Activated T-cell treated with anti-CD3 and anti-CD28 coated beads, Interleukin-2, amount 50 U/mL, for 4 hours (primary cell): ENCODE measurements around the gene PTPRE. TPM values are rescaled to one million over a fixed set of nuclear protein-coding genes. Genes with fewer than 3 reads are reported as not detected.

Experiments
- ATAC-seq, 2 donors: fragments of 200-7000 bp; cut with Tn5 transposase; one replicate each; pipeline ENCODE4 v1.10.0; 2021
- DNase-seq: peaks from one replicate; pipeline ENCODE4 v3.0.0-alpha.2; 2020
- H3K27me3 Mint-ChIP-seq: one replicate; pipeline ENCODE4 v1.8.0; 2021; ENCODE audit warnings: low read depth, mixed read lengths
- H3K36me3 Mint-ChIP-seq: one replicate; pipeline ENCODE4 v1.8.0; 2022; ENCODE audit warnings: mixed read lengths; ENCODE audit not compliant: insufficient read depth
- H3K4me1 Mint-ChIP-seq: one replicate; pipeline ENCODE4 v1.8.0; 2021; ENCODE audit warnings: low read depth, mixed read lengths
- H3K4me3 Mint-ChIP-seq: one replicate; pipeline ENCODE4 v1.8.0; 2021; ENCODE audit warnings: mild to moderate bottlenecking, moderate library complexity, mixed read lengths
- H3K9me3 Mint-ChIP-seq: one replicate; pipeline ENCODE4 v1.8.0; 2021; ENCODE audit warnings: mixed read lengths
- total RNA-seq, 3 donors: library from RNA; stranded (reverse); gene quantifications; one replicate each; pipeline ENCODE4 v1.2.1, GENCODE V29; 2021

The PTPRE gene
- total RNA-seq, 3 donors from 2014 or later, result 35.8 to 49.1 (median 46.1) TPM

- Mint-ChIP-seq H3K4me1 (peaks cover 57% of the 10 kb centered on the region), H3K9me3 (no peaks in the 10 kb centered on the region), H3K4me3 (no peak overlapping the region), H3K27me3 (no peaks in the 10 kb centered on the region), H3K36me3 (peaks cover 49% of the 10 kb centered on the region)
- no peak for ATAC-seq
- DNase-seq, result no peak
Measured at GRCh38 chr10:128058750-128059134, 151.8 kb downstream of the PTPRE start.

- Mint-ChIP-seq H3K9me3 (no peaks in the 10 kb centered on the region), H3K4me3 (no peak overlapping the region), H3K36me3 (peaks cover 49% of the 10 kb centered on the region), H3K4me1 (peaks cover 62% of the 10 kb centered on the region), H3K27me3 (no peaks in the 10 kb centered on the region)
- ATAC-seq, result no peak
- no peak for DNase-seq
Measured at GRCh38 chr10:128059266-128059981, 152.5 kb downstream of the PTPRE start.

GRCh38 chr10:128059982-128060293 is 153.0 kb downstream of the PTPRE start:
- ATAC-seq (no peak), DNase-seq (no peak)
- Mint-ChIP-seq H3K4me3 (no peak overlapping the region), H3K36me3 (peaks cover 51% of the 10 kb centered on the region), H3K4me1 (peaks cover 67% of the 10 kb centered on the region), H3K27me3 (no peaks in the 10 kb centered on the region), H3K9me3 (no peaks in the 10 kb centered on the region)

GRCh38 chr10:128060341-128061250 is 153.7 kb downstream of the PTPRE start:
- H3K4me3 Mint-ChIP-seq, result no peak overlapping the region
- H3K36me3 Mint-ChIP-seq, result peaks cover 56% of the 10 kb centered on the region
- ATAC-seq (no peak), DNase-seq (no peak)
- H3K27me3 Mint-ChIP-seq, result no peaks in the 10 kb centered on the region
- no peaks in the 10 kb centered on the region for H3K9me3 Mint-ChIP-seq
- peaks cover 74% of the 10 kb centered on the region for H3K4me1 Mint-ChIP-seq

- H3K36me3 Mint-ChIP-seq, result peaks cover 57% of the 10 kb centered on the region
Measured at GRCh38 chr10:128061306-128062300, 154.7 kb downstream of the PTPRE start.

GRCh38 chr10:128062331-128062880 is 155.5 kb downstream of the PTPRE start:
- Mint-ChIP-seq H3K4me3 (peak overlapping the region; percentile 78), H3K27me3 (no peaks in the 10 kb centered on the region), H3K9me3 (no peaks in the 10 kb centered on the region), H3K36me3 (peaks cover 65% of the 10 kb centered on the region), H3K4me1 (peaks cover 89% of the 10 kb centered on the region)
- no peak for ATAC-seq
- no peak for DNase-seq

More at GRCh38 chr10:128061306-128062300, 154.7 kb downstream of the PTPRE start:
- ATAC-seq, result no peak
- Mint-ChIP-seq H3K27me3 (no peaks in the 10 kb centered on the region), H3K9me3 (no peaks in the 10 kb centered on the region), H3K4me3 (peak overlapping the region; percentile 78), H3K4me1 (peaks cover 82% of the 10 kb centered on the region)
- no peak for DNase-seq

- Mint-ChIP-seq H3K27me3 (no peaks in the 10 kb centered on the region), H3K4me3 (peak overlapping the region; percentile 78)
- DNase-seq, result peak; percentile 46
Measured at GRCh38 chr10:128062881-128063563, 156.1 kb downstream of the PTPRE start.

GRCh38 chr10:128063736-128064107 is 156.8 kb downstream of the PTPRE start:
- DNase-seq (peak; percentile 27), ATAC-seq (peak in 1 of 2 donors; percentile 4)
- Mint-ChIP-seq H3K27me3 (no peaks in the 10 kb centered on the region), H3K9me3 (no peaks in the 10 kb centered on the region), H3K36me3 (peaks cover 61% of the 10 kb centered on the region), H3K4me3 (peak overlapping the region; percentile 78), H3K4me1 (peaks cover 83% of the 10 kb centered on the region)

More at GRCh38 chr10:128062881-128063563, 156.1 kb downstream of the PTPRE start:
- peaks cover 63% of the 10 kb centered on the region for H3K36me3 Mint-ChIP-seq
- H3K9me3 Mint-ChIP-seq, result no peaks in the 10 kb centered on the region
- H3K4me1 Mint-ChIP-seq, result peaks cover 87% of the 10 kb centered on the region
- no peak for ATAC-seq

- Mint-ChIP-seq H3K4me3 (peak overlapping the region; percentile 78), H3K27me3 (no peaks in the 10 kb centered on the region), H3K9me3 (no peaks in the 10 kb centered on the region), H3K4me1 (peaks cover 79% of the 10 kb centered on the region), H3K36me3 (peaks cover 64% of the 10 kb centered on the region)
- DNase-seq (peak; percentile 72), ATAC-seq (peak; percentile 86 to 89)
Measured at GRCh38 chr10:128064108-128064969, 157.4 kb downstream of the PTPRE start.

GRCh38 chr10:128064970-128065580 is 158.2 kb downstream of the PTPRE start:
- peaks cover 71% of the 10 kb centered on the region for H3K4me1 Mint-ChIP-seq
- peak overlapping the region; percentile 78 for H3K4me3 Mint-ChIP-seq
- H3K9me3 Mint-ChIP-seq, result no peaks in the 10 kb centered on the region
- H3K36me3 Mint-ChIP-seq, result peaks cover 66% of the 10 kb centered on the region
- DNase-seq (no peak), ATAC-seq (no peak)
- H3K27me3 Mint-ChIP-seq, result no peaks in the 10 kb centered on the region

- Mint-ChIP-seq H3K4me1 (peaks cover 63% of the 10 kb centered on the region), H3K9me3 (no peaks in the 10 kb centered on the region), H3K4me3 (no peak overlapping the region), H3K27me3 (no peaks in the 10 kb centered on the region), H3K36me3 (peaks cover 59% of the 10 kb centered on the region)
- DNase-seq, result no peak
- ATAC-seq, result no peak
Measured at GRCh38 chr10:128065881-128066534, 159.1 kb downstream of the PTPRE start.

GRCh38 chr10:128066870-128067382 is 160.0 kb downstream of the PTPRE start:
- no peaks in the 10 kb centered on the region for H3K27me3 Mint-ChIP-seq
- H3K4me3 Mint-ChIP-seq, result no peak overlapping the region
- H3K9me3 Mint-ChIP-seq, result no peaks in the 10 kb centered on the region
- H3K36me3 Mint-ChIP-seq, result peaks cover 56% of the 10 kb centered on the region
- H3K4me1 Mint-ChIP-seq, result peaks cover 56% of the 10 kb centered on the region
- DNase-seq, result no peak
- ATAC-seq, result no peak
